NK-92 (cell line): ENCODE data around the gene TPCN2.
"Not testable (repeated sequence)": the region's sequence is repeated elsewhere in the genome, so short reads cannot be mapped to it uniquely, and the experiment has no call there.

Experiments used
- DNase-seq: peaks from one replicate; lab custom pipeline; 2025; ENCODE audit not compliant: unreplicated experiment; lab: John Stamatoyannopoulos, UW

The TPCN2 gene

GRCh38 chr11:69123593-69124545 is 75.1 kb downstream of the TPCN2 start:
- no peak for DNase-seq

DNA sequence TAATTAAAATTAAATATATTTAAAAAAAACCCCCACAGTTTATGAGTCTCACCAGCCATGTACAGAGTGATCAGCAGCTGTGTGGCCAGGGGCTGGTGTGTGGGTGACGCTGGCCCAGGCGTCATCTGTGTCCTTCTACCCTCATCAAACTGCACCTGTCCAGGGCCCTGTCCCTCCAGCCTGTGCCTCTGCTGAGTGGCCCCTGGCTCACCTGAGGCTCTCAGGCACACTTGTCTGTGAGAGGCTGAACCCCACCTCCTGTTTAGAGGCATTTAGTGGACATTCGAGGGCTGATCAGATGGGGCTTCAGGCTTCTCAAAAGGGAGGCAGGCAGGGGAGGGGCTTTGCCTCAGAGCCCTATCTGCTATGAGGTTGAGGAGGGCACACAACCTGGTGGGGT is 77.1 kb downstream of the TPCN2 start:
- no peak for DNase-seq

DNA sequence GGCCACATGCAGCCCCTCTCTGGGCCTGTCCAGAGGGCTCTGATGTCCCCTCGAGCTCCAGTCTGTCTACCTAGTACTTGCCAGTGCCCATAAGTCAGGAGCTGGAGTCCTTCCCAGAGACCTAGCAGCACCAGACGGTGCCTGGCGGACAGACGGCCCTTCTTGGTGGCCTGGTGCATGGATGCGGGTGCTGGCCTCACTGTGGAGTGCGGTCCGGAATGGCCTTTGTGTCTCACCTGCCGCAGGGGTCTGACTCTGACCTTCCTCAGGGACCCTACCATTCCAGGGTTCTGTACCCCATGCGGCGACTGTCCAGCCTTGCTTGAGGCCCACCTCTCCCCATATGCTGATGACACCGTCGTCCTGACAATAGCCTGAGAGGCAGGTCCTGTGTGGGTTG is 77.6 kb downstream of the TPCN2 start:
- no peak for DNase-seq

DNA sequence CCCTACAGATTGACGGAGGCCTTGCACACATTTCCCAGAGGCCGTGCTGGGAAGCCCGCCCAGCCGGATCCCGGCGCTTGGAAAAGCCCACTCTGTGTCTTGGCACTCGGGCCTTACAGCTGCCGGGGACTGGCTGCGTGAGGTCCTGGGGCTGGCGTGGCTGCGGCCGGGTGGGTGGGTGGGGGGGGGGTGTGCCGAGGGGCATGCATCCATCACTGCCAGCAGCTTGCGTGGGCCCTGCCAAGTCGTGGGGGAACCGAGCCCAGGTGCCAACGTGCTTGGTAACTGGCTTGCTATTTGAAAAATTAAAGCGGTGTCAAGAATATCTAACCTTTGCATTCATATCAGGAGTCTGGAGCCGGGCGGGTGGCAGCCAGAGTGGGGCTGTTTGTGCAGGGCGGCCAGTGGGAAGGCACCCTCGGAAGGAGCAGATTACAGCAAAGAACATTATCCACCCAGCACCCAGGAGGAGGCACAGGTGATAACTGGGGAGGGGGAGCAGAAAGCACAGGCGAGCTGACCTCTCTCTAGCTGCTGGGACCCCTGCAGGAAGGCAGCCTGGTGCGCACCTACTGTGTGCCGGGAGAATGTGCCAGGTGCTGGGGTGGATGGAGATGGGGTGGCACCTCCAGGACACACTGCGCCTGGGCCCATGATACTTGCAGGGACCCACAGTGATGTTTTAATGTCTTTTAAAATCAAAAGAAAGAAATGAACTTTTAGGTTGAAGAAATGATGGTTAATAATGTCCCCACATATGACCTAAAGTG is 78.5 kb downstream of the TPCN2 start:
- no peak for DNase-seq

DNA sequence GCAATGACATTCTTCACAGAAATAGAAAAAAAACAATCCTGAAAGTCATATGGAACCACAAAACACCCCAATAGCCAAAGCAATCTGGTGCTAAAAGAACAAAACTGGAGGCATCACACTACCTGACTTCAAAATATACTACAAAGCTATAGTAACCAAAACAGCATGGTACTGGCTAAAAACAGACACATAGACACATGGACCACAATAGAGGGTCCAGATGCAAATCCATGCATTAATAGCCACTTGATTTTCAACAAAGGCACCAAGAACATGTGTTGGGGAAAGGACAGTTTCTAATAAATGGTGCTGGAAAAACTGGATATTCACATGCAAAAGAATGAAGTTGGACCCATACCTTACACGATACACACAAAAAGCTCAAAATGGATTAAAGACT is 79.2 kb downstream of the TPCN2 start:
- DNase-seq: no peak

- DNase-seq: no peak
Measured at GRCh38 chr11:69129053-69129452, 80.3 kb downstream of the TPCN2 start.

GRCh38 chr11:69129647-69130046 is 80.9 kb downstream of the TPCN2 start:
- DNase-seq: no peak

GRCh38 chr11:69130654-69131053 is 81.9 kb downstream of the TPCN2 start:
- DNase-seq: no peak

DNA sequence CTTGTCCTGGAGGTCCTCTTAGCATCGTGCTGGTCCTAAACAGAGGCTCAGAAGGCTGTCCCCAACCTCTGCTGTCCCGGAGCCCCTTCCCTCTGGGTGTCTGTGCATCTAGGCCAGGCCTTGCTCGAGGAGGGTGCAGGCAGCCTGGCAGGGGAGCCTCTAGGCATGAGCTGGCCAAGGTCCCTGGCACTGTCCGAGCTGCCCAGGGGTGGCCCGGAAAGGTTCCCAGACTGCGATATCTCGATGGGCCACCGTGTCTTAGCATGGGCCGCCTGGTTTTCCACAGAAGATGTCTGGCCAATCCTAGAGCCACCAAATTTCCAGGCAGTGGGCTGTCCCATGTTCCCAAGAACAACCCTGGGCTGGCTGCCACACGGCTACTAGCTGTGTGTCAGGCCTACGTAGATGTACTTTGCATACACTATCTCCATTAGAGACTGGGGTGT is 82.4 kb downstream of the TPCN2 start:
- no peak for DNase-seq

DNA sequence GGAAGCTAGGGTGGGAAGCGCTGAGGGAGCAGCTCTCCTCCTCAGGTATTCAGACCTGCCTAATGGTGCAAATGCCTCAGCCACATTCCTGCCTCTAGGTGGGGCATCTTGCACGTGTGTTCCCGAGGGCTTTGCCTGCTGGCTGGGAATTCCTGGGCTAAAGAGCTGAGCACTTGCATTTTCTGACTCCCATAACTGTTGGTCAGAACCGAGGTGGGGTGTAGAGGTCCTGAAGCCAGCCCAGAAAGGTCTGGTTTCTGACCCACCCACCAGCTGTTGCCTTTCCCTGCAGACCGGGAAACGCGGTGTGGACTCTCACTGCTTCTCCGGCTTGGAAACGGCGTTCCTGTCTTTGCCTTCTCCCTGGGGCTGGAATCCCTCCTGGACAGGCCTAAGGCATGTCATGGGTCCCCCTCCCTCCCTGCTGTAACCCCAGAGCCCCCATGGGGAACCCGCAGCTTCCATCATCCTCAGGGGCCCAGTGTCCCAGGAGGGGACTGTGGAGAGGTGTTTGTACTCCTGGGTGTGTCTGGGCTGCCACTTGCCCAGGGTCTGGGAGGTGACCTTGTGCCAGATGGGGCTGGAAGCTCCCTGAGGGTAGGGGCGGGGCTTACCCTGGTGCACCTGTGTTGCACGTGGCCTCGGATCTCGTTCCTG is 83.0 kb downstream of the TPCN2 start:
- no peak for DNase-seq

- no peak for DNase-seq
Measured at GRCh38 chr11:69132301-69132670, 83.6 kb downstream of the TPCN2 start.

- DNase-seq: no peak
Measured at GRCh38 chr11:69133251-69133650, 84.5 kb downstream of the TPCN2 start.

DNA sequence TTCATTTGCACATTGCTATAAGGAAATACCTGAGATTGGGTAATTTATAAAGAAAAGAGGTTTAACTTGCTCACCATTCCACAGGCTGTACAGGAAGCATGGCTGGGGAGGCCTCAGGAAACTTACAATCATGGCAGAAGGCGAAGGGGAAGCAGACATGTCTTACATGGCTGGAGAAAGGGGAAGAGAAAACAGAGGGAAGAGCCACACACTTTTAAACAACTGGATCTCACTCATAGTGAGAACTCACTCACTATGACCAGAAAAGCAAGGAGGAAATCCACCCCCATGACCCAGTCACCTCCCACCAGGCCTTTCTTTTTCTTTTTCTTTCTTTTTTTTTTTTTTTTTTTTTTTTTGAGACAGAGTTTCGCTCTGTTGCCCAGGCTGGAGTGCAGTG is 85.5 kb downstream of the TPCN2 start:
- DNase-seq: not testable (repeated sequence)

DNA sequence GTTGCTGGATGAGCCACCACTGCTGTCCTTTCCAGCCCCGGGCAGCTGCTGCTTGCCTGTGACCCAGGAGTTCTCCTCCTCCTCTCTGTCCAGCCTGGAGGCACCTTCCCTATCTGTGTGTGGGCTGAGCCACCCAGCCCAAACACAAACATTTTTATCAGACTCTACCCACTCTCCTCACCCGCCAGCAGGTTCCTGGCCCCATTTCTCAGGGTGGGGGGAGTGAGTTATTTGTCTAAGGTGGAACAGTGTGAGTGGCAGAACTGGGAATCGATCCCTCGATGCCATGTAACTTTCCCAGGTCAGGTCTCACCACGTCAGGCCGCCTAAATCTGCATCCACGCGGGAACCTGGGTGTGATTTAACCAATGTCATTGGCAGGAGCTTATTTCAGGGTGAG is 86.2 kb downstream of the TPCN2 start:
- no peak for DNase-seq

GRCh38 chr11:69135420-69136363 is 87.0 kb downstream of the TPCN2 start:
- DNase-seq: no peak

- DNase-seq: no peak
Measured at GRCh38 chr11:69136471-69136870, 87.7 kb downstream of the TPCN2 start.

- no peak for DNase-seq
Measured at GRCh38 chr11:69137151-69137844, 88.6 kb downstream of the TPCN2 start.

DNA sequence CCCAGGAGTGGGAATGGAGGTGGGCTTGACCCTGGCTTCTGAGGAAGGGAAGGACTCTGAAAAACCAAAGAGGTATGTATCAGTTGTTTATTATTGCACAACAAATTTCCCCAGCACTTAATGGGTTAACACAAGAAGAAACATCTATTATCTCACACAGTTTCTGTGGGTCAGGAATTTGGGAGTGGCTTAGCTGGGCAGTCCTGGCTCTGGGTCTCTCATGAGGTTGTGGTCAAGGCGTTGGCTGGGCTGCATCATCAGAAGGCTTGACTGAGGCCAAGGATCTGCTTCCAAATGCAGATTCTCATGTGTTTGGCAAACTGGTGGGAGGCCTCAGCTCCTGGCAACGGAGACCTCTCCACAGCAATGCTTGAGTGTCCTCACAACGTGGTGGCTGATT is 89.5 kb downstream of the TPCN2 start:
- DNase-seq: no peak

DNA sequence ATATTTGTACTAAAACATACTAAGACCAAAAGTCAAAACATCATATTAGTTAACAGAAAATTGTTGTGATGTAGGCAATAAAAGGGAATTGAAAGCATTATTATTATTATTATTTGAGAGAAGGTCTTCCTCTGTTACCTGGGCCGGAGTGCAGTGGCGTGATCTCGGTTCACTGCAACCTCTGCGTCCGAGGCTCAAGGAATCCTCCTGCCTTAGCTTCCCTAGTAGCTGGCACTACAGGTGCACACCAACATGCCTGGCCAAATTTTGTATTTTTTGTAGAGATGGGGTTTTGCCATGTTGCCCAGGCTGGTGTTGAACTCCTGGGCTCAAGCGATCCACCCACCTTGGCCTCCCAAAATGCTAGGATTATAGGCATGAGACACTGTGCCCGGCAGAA is 91.4 kb downstream of the TPCN2 start:
- not testable (repeated sequence) for DNase-seq

- no peak for DNase-seq
Measured at GRCh38 chr11:69140635-69141034, 91.9 kb downstream of the TPCN2 start.
